Sigmoid colon (tissue), 7 donors: ENCODE measurements around the gene F8. TPM values are rescaled to one million over a fixed set of nuclear protein-coding genes. Genes with fewer than 3 reads are reported as not detected.

ENCODE experiments used
- DNase-seq: peaks from one replicate; pipeline ENCODE4 v3.0.0-alpha.2; 2019
- H3K27ac ChIP-seq, 4 donors: fragments of 200-600 bp; sonication (generic); one replicate each; pipeline ENCODE4 v1.5.1; 2016 to 2019; ENCODE audit warnings: mild to moderate bottlenecking in 1 of 4
- H3K27me3 ChIP-seq, 3 donors: fragments of 200-600 bp; sonication (generic); one replicate each; pipeline ENCODE4 v1.5.1; 2019; ENCODE audit warnings: mild to moderate bottlenecking in 1 of 3
- H3K36me3 ChIP-seq, 4 donors: fragments of 200-600 bp; sonication (generic); one replicate each; pipeline ENCODE4 v1.5.1; 2016 to 2019
- H3K4me1 ChIP-seq, 4 donors: fragments of 200-600 bp; sonication (generic); one replicate each; pipeline ENCODE4 v1.5.1; 2017 to 2019
- H3K4me3 ChIP-seq, 4 donors: fragments of 200-600 bp; sonication (generic); one replicate each; pipeline ENCODE4 v1.5.1; 2017 to 2019; ENCODE audit warnings: mild to moderate bottlenecking in 2 of 4, moderate library complexity in 1 of 4
- H3K9me3 ChIP-seq, 4 donors: fragments of 200-600 bp in 3 of 4; sonication (generic) in 3 of 4; one replicate each; pipeline versions ENCODE4 v1.5.1 to v1.6.1; 2013 to 2019
- CTCF ChIP-seq, 4 experiments: fragments of 450-650 bp in 3 of 4; fragments of 200-600 bp in 1 of 4; IDR thresholded peaks; one replicate each; pipeline ENCODE4 v1.5.1; 2016 to 2019; ENCODE audit warnings: antibody characterized with exemption in 4 of 4, mild to moderate bottlenecking in 3 of 4, moderate library complexity in 2 of 4
- EP300 ChIP-seq, 4 donors: sonication (generic); formaldehyde crosslinking; IDR thresholded peaks; one replicate each; pipeline ENCODE4 v1.6.1; 2017; ENCODE audit warnings: antibody characterized with exemption in 4 of 4
- POLR2A ChIP-seq, 2 donors: fragments of 450-650 bp; IDR thresholded peaks; one replicate each; pipeline ENCODE4 v1.6.1; 2016; ENCODE audit warnings: antibody characterized with exemption in 2 of 2, mild to moderate bottlenecking in 2 of 2, moderate library complexity in 2 of 2
- POLR2AphosphoS5 ChIP-seq, 4 donors: sonication (generic); formaldehyde crosslinking; IDR thresholded peaks; one replicate each; pipeline ENCODE4 v1.6.1; 2017; ENCODE audit warnings: antibody characterized with exemption in 4 of 4
- WGBS, 2 donors: extraction: QIAGEN DNeasy Blood & Tissue Kit; methylation state at CpG; one replicate each; pipeline ENCODE4 v1.1.7; 2013; 5-methylcytosine and 5-hydroxymethylcytosine counted together
- intact Hi-C: fragments of 100-400 bp; cut with DNase I; formaldehyde crosslinking; loops from one replicate; pipeline ENCODE4 v1.15.1; 2023
- polyA plus RNA-seq, 3 donors: library from polyadenylated mRNA; stranded (reverse); fragments of 200-250 nt; gene quantifications; one replicate each; pipeline ENCODE4 v1.2.3, GENCODE V29; 2013
- total RNA-seq, 4 donors: library from RNA; depleted of rRNA; stranded (reverse); fragments of >200 nt; gene quantifications; one replicate each; pipeline ENCODE4 v1.1.0, GENCODE V29; 2016
- donor health status: healthy with polysubstance abuse.
- donor health status: Bipolar disorder and iron deficiency.
- donor health status: healthy.

The F8 gene
- total and polyA plus RNA-seq, 7 donors, result 2.4 to 20.2 (median 10.0) TPM

- Histone ChIP-seq H3K27ac (peak overlapping the region; percentile 85 to 88 (median 88)), H3K4me1 (peaks cover 0 to 26% (median 5%) of the 10 kb centered on the region in 4 donors)
- TF ChIP-seq POLR2AphosphoS5 (IDR thresholded peaks at IDR 0.05) (no peak), EP300 (IDR thresholded peaks at IDR 0.05) (no peak), POLR2A (IDR thresholded peaks at IDR 0.05) (no peak), CTCF (IDR thresholded peaks at IDR 0.05) (no peak)
Observed at GRCh38 chrX:155070038-155070437, 47.5 kb upstream of the F8 start.

GRCh38 chrX:155069414-155069813 is 46.9 kb upstream of the F8 start:
- WGBS, 2 donors, result 81 to 95% methylated on average over 1 of the region's 1 CpG
- no peaks in the 10 kb centered on the region for H3K36me3 ChIP-seq
- peak overlapping the region in 2 of 4 donors; percentile 61 for H3K4me3 ChIP-seq
- intact Hi-C loops, result no loop called here
- no peaks in the 10 kb centered on the region for H3K27me3 ChIP-seq
- no peak for TF ChIP-seq CTCF (IDR thresholded peaks at IDR 0.05)
- no peak for TF ChIP-seq POLR2AphosphoS5 (IDR thresholded peaks at IDR 0.05)
- no peak for TF ChIP-seq EP300 (IDR thresholded peaks at IDR 0.05)
- no peak for TF ChIP-seq POLR2A (IDR thresholded peaks at IDR 0.05)
- peaks cover 0 to 26% (median 5%) of the 10 kb centered on the region in 4 donors for H3K4me1 ChIP-seq
- no peak for DNase-seq
- H3K9me3 ChIP-seq, result no peaks in the 10 kb centered on the region
- H3K27ac ChIP-seq, result no peak overlapping the region

More at GRCh38 chrX:155070038-155070437, 47.5 kb upstream of the F8 start:
- Histone ChIP-seq H3K36me3 (no peaks in the 10 kb centered on the region), H3K27me3 (no peaks in the 10 kb centered on the region), H3K9me3 (no peaks in the 10 kb centered on the region), H3K4me3 (peak overlapping the region; percentile 52 to 61 (median 58))
- 1 to 4% methylated on average over 12 of the region's 12 CpGs for WGBS, 2 donors
- DNase-seq, result no peak
- intact Hi-C loops, result loop anchor here (2.0 to 10.0 kb wide), 2 partner anchors 43 to 145 kb away; partner anchors contain the start of genes FUNDC2 and VBP1

- H3K27ac ChIP-seq, result no peak overlapping the region
- H3K27me3 ChIP-seq, result no peaks in the 10 kb centered on the region
- peaks cover 0 to 26% (median 5%) of the 10 kb centered on the region in 4 donors for H3K4me1 ChIP-seq
- H3K4me3 ChIP-seq, result no peak overlapping the region
- WGBS, 2 donors, result 69 to 76% methylated on average over 1 of the region's 1 CpG
- no peaks in the 10 kb centered on the region for H3K36me3 ChIP-seq
- TF ChIP-seq EP300 (IDR thresholded peaks at IDR 0.05) (no peak), POLR2A (IDR thresholded peaks at IDR 0.05) (no peak), POLR2AphosphoS5 (IDR thresholded peaks at IDR 0.05) (no peak), CTCF (IDR thresholded peaks at IDR 0.05) (no peak)
- H3K9me3 ChIP-seq, result no peaks in the 10 kb centered on the region
- DNase-seq, result no peak
- intact Hi-C loops, result no loop called here
Observed at GRCh38 chrX:155068165-155068564, 45.6 kb upstream of the F8 start.

GRCh38 chrX:155065035-155065734 is 42.7 kb upstream of the F8 start:
- TF ChIP-seq POLR2AphosphoS5 (IDR thresholded peaks at IDR 0.05), result no peak
- TF ChIP-seq EP300 (IDR thresholded peaks at IDR 0.05), result no peak
- TF ChIP-seq CTCF (IDR thresholded peaks at IDR 0.05), result no peak
- TF ChIP-seq POLR2A (IDR thresholded peaks at IDR 0.05), result no peak
- intact Hi-C loops, result no loop called here
- no peak overlapping the region for H3K27ac ChIP-seq
- H3K9me3 ChIP-seq, result no peaks in the 10 kb centered on the region
- H3K36me3 ChIP-seq, result peaks cover 0 to 5% (median 0%) of the 10 kb centered on the region in 4 donors
- no peak overlapping the region for H3K4me3 ChIP-seq
- DNase-seq, result no peak
- no peaks in the 10 kb centered on the region for H3K27me3 ChIP-seq
- 88 to 91% methylated on average over 8 of the region's 8 CpGs for WGBS, 2 donors
- peaks cover 0 to 19% (median 5%) of the 10 kb centered on the region in 4 donors for H3K4me1 ChIP-seq
